Measurements from ENCODE around the gene GFER.

DNA sequence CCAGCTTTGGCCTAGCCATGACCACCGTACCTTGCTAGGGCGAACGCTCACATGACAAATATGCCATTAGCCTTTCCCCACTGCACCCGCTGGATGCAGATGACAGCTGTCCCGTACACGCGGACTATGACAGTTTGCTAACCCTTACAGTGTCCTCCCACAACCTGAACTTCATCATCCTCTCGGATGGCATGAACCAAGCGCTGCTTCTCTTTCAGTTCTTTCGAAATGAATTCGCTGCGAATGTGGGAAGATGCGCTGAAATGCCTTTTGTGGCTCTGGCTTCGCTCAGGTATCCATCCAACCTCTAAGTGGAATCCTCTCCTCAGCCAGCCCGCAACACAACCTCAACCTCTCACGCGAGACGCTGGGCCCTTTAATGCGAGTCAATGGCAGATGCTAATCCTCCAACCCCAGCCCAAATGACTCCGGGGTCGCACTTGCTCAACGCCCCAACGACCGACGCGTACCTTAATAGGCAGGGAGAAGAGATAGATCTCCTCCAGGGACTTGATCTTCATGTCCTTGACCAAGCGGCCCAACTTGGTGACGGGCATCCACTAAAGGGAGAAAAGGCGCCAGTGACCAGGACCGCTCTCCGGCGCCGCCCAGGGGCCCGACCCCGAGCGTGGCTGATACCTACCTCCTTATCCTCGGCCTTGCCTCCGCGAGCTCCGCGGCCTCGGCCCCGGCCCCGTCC is 20.0 kb upstream of the GFER start:
- no peak for TF ChIP-seq PAX5 (IDR thresholded peaks at IDR 0.05; ENCODE audit: insufficient read depth, low read length, severe bottlenecking)
- no peak; the same call in 1 of the 2 replicates for TF ChIP-seq POLR2A (IDR thresholded peaks at IDR 0.05; ENCODE audit: low read depth, low read length)
